K562 (cell line): ENCODE measurements around the gene UPK2. TPM values are rescaled to one million over a fixed set of nuclear protein-coding genes. Genes with fewer than 3 reads are reported as not detected.

Source experiments
- ATAC-seq: fragments of 200-7000 bp; cut with Tn5 transposase; 3 replicates; pipeline ENCODE4 v1.9.1; 2020; ENCODE audit warnings: moderate library complexity
- BruUV-seq: library from RNA; stranded (reverse); fragments of 400-500 nt; replicated peaks from 2 replicates; lab custom pipeline; 2021; lab: Mats Ljungman, UMichigan
- CTCF ChIA-PET: fragments of 300-600 bp; formaldehyde crosslinking; extraction: SDS; loops from one replicate; lab custom pipeline; 2021; ENCODE audit warnings: low intra/inter-chr PET ratio; lab: Yijun Ruan, JAX
- POLR2A ChIA-PET: fragments of 300-600, 350-650 bp; sonication (Branson Sonifier 250); formaldehyde crosslinking; extraction: SDS; loops from one replicate; lab custom pipeline; 2021; ENCODE audit warnings: antibody characterized with exemption, inconsistent platforms; lab: Yijun Ruan, JAX
- DNase-seq, 4 experiments: peaks; one replicate each; pipeline versions ENCODE4 v3.0.0 to v3.0.0-alpha.2; 2011 to 2018; ENCODE audit warnings: low spot score in 3 of 4, mixed read lengths in 3 of 4; ENCODE audit errors: extremely low read depth in 1 of 4
- FAIRE-seq: peaks from 2 replicates; lab custom pipeline; 2011; peaks lifted over from hg19 to GRCh38; lab: Jason Lieb, UNC
- H2AFZ ChIP-seq: 2 replicates; pipeline ENCODE4 v1.6.0; 2011; ENCODE audit warnings: low read depth, low read length, control low read depth, inconsistent platforms
- H3K27ac ChIP-seq: fragments of 200-600 bp; 3 replicates; pipeline ENCODE4 v1.8.0; 2011; ENCODE audit warnings: low read depth, mild to moderate bottlenecking, control low read depth, inconsistent platforms, low read length, moderate library complexity, mixed read lengths; ENCODE audit errors: extremely low read depth
- H3K27me3 ChIP-seq, 2 experiments: fragments of 300-600 bp in 1 of 2; 2 replicates in 1 of 2; 3 replicates in 1 of 2; pipeline versions ENCODE4 v1.6.0 to v1.8.0; 2011; ENCODE audit warnings: inconsistent platforms in 2 of 2, low read length in 2 of 2, mild to moderate bottlenecking in 1 of 2, mixed read lengths in 1 of 2, moderate library complexity in 1 of 2; ENCODE audit not compliant: control insufficient read depth in 2 of 2, insufficient read depth in 2 of 2
- H3K36me3 ChIP-seq: fragments of 300-600 bp; 3 replicates; pipeline ENCODE4 v1.8.0; 2011; ENCODE audit warnings: mild to moderate bottlenecking, low read length, inconsistent platforms; ENCODE audit not compliant: control insufficient read depth, insufficient read depth
- H3K4me1 ChIP-seq, 2 experiments: fragments of 200-600 bp in 1 of 2; replicated peaks in 1 of 2; 2 replicates in 1 of 2; 3 replicates in 1 of 2; pipeline versions ENCODE4 v1.5.1 to v1.8.0; 2011; ENCODE audit warnings: inconsistent platforms in 2 of 2, low read length in 2 of 2, mild to moderate bottlenecking in 1 of 2, mixed read lengths in 1 of 2, moderate library complexity in 1 of 2; ENCODE audit not compliant: control insufficient read depth in 2 of 2, insufficient read depth in 2 of 2
- H3K4me2 ChIP-seq: 2 replicates; pipeline ENCODE4 v1.6.1; 2011; ENCODE audit warnings: low read length, control low read depth, inconsistent platforms, mixed read lengths; ENCODE audit not compliant: insufficient read depth
- H3K4me3 ChIP-seq: fragments of 200-600 bp; sonication (generic), shearing (Covaris generic); 2 replicates; pipeline ENCODE4 v1.5.1; 2016; ENCODE audit warnings: control low read depth, inconsistent platforms
- H3K79me2 ChIP-seq: fragments of 200-600 bp; 3 replicates; pipeline ENCODE4 v1.8.0; 2011; ENCODE audit warnings: low read length, inconsistent platforms; ENCODE audit not compliant: control insufficient read depth, insufficient read depth
- H3K9ac ChIP-seq, 2 experiments: 2 replicates each; pipeline versions ENCODE4 v1.6.0 to v1.6.1; 2011; ENCODE audit warnings: low read depth in 2 of 2, low read length in 2 of 2, control low read depth in 1 of 2, inconsistent platforms in 1 of 2, mild to moderate bottlenecking in 1 of 2, mixed read lengths in 1 of 2; ENCODE audit not compliant: insufficient read depth in 1 of 2
- H3K9me1 ChIP-seq: one replicate; pipeline ENCODE4 v1.6.0; 2011; ENCODE audit warnings: inconsistent platforms, mild to moderate bottlenecking, low read length, moderate library complexity; ENCODE audit not compliant: control insufficient read depth, insufficient read depth
- H3K9me3 ChIP-seq: replicated peaks from 2 replicates; pipeline ENCODE4 v1.5.1; 2011; ENCODE audit warnings: low read depth, low read length, inconsistent platforms; ENCODE audit not compliant: control insufficient read depth, insufficient read depth
- H4K20me1 ChIP-seq: replicated peaks from 2 replicates; pipeline ENCODE4 v1.6.1; 2011; ENCODE audit warnings: low read length, inconsistent platforms, mixed read lengths; ENCODE audit not compliant: control insufficient read depth, insufficient read depth
- ERF ChIP-seq: fragments of 450-650 bp; formaldehyde crosslinking; IDR thresholded peaks from 2 replicates; pipeline ENCODE4 v1.4.0; 2020; ENCODE audit warnings: mild to moderate bottlenecking, mixed read lengths
- FOXK2 ChIP-seq, 2 experiments: fragments of 450-650 bp; IDR thresholded peaks in 1 of 2; conservative IDR thresholded peaks in 1 of 2; 2 replicates each; pipeline ENCODE4 v1.6.1; 2016; ENCODE audit warnings: low read depth in 2 of 2, mild to moderate bottlenecking in 1 of 2
- HDAC1 ChIP-seq, 2 experiments: fragments of 450-650 bp; IDR thresholded peaks; 2 replicates each; pipeline ENCODE4 v1.6.1; 2016 to 2017; ENCODE audit warnings: inconsistent platforms in 1 of 2, mild to moderate bottlenecking in 1 of 2, moderate library complexity in 1 of 2
- HLTF ChIP-seq: fragments of 450-650 bp; IDR thresholded peaks from 2 replicates; pipeline ENCODE4 v1.6.1; 2016
- RFX1 ChIP-seq: fragments of 450-650 bp; IDR thresholded peaks from 2 replicates; pipeline ENCODE4 v1.6.1; 2016; ENCODE audit warnings: mild to moderate bottlenecking, moderate library complexity
- WGBS: fragments of 100-300 bp; shearing (Covaris generic); methylation state at CpG from one replicate; pipeline ENCODE4 v1.1.6; 2016; ENCODE audit warnings: low coverage, mixed read lengths; ENCODE audit not compliant: insufficient coverage; ENCODE audit errors: missing lambda C conversion rate; 5-methylcytosine and 5-hydroxymethylcytosine counted together
- in situ Hi-C: fragments of 300-500 bp; cut with MboI; formaldehyde crosslinking; loops from 4 replicates; pipeline ENCODE4 v1.15.0; 2018; ENCODE audit warnings: inconsistent platforms, mixed read lengths
- intact Hi-C: fragments of 100-400 bp; cut with micrococcal nuclease; formaldehyde crosslinking; loops from 2 replicates; pipeline ENCODE4 v1.14.2; 2022
- polyA plus RNA-seq, 8 experiments: library from polyadenylated mRNA; depleted of rRNA in 4 of 8; stranded (reverse) in 5 of 8; unstranded in 3 of 8; fragments of >200 nt; fragmentation: Nextera tagmentation in 2 of 8; fragmentation: Illumina TruSeq in 1 of 8; extraction: Ambion mirVana in 2 of 8; extraction: Trizol in 1 of 8; gene quantifications; 2 replicates each; pipeline versions ENCODE4 v1.2.1 to v1.2.3, GENCODE V29; 2011 to 2014; ENCODE audit warnings: inconsistent platforms in 1 of 8, missing spikeins in 1 of 8
- total RNA-seq, 7 experiments: library from RNA; depleted of rRNA in 6 of 7; stranded (reverse); fragments of >200 nt in 6 of 7; fragmentation: Illumina TruSeq in 2 of 7; extraction: Trizol in 2 of 7; gene quantifications; 2 replicates each; pipeline versions ENCODE4 v1.2.1 to v1.2.3, GENCODE V29; 2011 to 2021; ENCODE audit warnings: low replicate concordance in 1 of 7
- TF ChIP-seq, protein P1 (sequence below): sonication (generic); formaldehyde crosslinking; IDR thresholded peaks from 2 replicates; pipeline ENCODE4 v1.8.1; 2023; ENCODE audit warnings: missing genetic modification reagents, mild to moderate bottlenecking, borderline replicate concordance
- TF ChIP-seq, protein P2 (sequence below): fragments of 450-650 bp; IDR thresholded peaks from 2 replicates; pipeline ENCODE4 v1.6.1; 2016; ENCODE audit warnings: low read depth

The UPK2 gene
- total and polyA plus RNA-seq, 9 of the 15 experiments (the other 6 are each of a cell fraction or from before 2014, with no cell fraction given), result not detected

DNA sequence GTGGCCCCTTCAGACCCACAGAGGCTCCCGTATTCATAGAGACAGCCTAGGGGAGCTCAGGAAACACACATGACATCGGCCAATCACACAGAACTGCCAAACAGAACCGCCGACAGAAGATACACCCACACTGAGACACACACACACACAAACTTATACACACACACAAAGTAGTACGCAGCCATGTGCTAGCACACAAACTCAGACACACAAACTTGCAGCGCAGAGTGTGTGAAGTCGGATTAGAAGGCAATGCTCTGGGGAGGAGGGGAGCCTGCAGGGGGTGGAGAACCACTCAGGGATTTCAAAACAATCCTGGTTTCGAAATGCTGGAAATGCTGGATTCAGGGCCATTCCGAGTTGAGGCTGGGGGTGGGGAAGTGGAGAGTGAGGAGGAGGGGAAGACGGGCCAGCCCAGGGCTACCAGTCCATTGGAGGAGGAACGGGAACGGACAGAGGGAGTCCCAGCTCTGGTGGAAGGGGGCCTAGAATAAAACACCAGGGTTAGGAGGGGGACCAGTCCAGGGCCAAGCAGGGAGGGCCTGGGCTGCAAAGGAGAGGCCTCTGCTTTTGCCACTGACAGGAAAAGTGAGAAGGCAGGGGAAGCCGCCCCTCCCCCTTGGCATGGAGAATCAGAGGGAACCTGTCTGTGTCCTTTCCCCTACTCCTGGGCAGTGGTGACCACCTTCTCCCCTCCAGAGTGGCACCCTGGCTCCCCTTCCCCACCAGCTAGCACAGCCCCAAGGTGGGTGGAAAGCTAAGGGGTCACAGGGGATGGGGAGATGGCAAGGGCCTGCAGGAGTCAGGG lies 34.8 kb upstream of the UPK2 start:
- ATAC-seq (no peak), FAIRE-seq (peak; percentile 75), DNase-seq (peak in 1 of 4 experiments; percentile 35)
- Histone ChIP-seq H3K36me3 (no peaks in the 10 kb centered on the region), H3K9me1 (no peaks in the 10 kb centered on the region), H3K9me3 (no peaks in the 10 kb centered on the region), H4K20me1 (no peaks in the 10 kb centered on the region), H3K79me2 (peaks cover 55% of the 10 kb centered on the region), H3K27me3 (no peaks in the 10 kb centered on the region), H3K4me2 (peak overlapping the region; percentile 22), H3K9ac (peak overlapping the region; percentile 36 to 77; a peak in 3 of 4 replicates), H2AFZ (peak overlapping the region; percentile 61), H3K27ac (peak overlapping the region; percentile 22; the same call in 2 of the 3 replicates), H3K4me3 (no peak overlapping the region), H3K4me1 (peaks cover 77 to 94% of the 10 kb centered on the region in 2 experiments)
- intact Hi-C loops, result no loop called here
- 32% methylated on average over 13 of the region's 13 CpGs for WGBS
- ChIA-PET POLR2A (interaction anchor here (0.6 to 1.4 kb wide), 3 partner anchors 9 to 129 kb away, joined by 3 read pairs; no protein-coding TSS in a partner anchor), CTCF (interaction anchor here (0.6 kb wide), 1 partner anchor 286 kb away, joined by 3 read pairs; no protein-coding TSS in a partner anchor)
- no TSS peak for BruUV-seq
- in situ Hi-C loops, result no loop called here
- TF ChIP-seq, protein P1, sequence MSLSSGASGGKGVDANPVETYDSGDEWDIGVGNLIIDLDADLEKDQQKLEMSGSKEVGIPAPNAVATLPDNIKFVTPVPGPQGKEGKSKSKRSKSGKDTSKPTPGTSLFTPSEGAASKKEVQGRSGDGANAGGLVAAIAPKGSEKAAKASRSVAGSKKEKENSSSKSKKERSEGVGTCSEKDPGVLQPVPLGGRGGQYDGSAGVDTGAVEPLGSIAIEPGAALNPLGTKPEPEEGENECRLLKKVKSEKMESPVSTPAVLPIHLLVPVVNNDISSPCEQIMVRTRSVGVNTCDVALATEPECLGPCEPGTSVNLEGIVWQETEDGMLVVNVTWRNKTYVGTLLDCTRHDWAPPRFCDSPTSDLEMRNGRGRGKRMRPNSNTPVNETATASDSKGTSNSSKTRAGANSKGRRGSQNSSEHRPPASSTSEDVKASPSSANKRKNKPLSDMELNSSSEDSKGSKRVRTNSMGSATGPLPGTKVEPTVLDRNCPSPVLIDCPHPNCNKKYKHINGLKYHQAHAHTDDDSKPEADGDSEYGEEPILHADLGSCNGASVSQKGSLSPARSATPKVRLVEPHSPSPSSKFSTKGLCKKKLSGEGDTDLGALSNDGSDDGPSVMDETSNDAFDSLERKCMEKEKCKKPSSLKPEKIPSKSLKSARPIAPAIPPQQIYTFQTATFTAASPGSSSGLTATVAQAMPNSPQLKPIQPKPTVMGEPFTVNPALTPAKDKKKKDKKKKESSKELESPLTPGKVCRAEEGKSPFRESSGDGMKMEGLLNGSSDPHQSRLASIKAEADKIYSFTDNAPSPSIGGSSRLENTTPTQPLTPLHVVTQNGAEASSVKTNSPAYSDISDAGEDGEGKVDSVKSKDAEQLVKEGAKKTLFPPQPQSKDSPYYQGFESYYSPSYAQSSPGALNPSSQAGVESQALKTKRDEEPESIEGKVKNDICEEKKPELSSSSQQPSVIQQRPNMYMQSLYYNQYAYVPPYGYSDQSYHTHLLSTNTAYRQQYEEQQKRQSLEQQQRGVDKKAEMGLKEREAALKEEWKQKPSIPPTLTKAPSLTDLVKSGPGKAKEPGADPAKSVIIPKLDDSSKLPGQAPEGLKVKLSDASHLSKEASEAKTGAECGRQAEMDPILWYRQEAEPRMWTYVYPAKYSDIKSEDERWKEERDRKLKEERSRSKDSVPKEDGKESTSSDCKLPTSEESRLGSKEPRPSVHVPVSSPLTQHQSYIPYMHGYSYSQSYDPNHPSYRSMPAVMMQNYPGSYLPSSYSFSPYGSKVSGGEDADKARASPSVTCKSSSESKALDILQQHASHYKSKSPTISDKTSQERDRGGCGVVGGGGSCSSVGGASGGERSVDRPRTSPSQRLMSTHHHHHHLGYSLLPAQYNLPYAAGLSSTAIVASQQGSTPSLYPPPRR (CRISPR knock-in tag), result no peak
- TF ChIP-seq ERF (CRISPR knock-in tag) (no peak), RFX1 (no peak), HDAC1 (IDR thresholded peaks at IDR 0.05) (peak in 1 of 2 experiments; percentile 56; a peak in 2 of 4 replicates), HLTF (0 out of 2 replicates have a peak, but pooled peaks have one; percentile 30), FOXK2 (conservative IDR thresholded peaks at IDR 0.05 in 1 of 2, IDR thresholded peaks at IDR 0.05 in 1 of 2; ENCODE audit: low read depth in 2 of 2) (peak in 1 of 2 experiments; percentile 7; a peak in 1 of 4 replicates)
- TF ChIP-seq, protein P2, sequence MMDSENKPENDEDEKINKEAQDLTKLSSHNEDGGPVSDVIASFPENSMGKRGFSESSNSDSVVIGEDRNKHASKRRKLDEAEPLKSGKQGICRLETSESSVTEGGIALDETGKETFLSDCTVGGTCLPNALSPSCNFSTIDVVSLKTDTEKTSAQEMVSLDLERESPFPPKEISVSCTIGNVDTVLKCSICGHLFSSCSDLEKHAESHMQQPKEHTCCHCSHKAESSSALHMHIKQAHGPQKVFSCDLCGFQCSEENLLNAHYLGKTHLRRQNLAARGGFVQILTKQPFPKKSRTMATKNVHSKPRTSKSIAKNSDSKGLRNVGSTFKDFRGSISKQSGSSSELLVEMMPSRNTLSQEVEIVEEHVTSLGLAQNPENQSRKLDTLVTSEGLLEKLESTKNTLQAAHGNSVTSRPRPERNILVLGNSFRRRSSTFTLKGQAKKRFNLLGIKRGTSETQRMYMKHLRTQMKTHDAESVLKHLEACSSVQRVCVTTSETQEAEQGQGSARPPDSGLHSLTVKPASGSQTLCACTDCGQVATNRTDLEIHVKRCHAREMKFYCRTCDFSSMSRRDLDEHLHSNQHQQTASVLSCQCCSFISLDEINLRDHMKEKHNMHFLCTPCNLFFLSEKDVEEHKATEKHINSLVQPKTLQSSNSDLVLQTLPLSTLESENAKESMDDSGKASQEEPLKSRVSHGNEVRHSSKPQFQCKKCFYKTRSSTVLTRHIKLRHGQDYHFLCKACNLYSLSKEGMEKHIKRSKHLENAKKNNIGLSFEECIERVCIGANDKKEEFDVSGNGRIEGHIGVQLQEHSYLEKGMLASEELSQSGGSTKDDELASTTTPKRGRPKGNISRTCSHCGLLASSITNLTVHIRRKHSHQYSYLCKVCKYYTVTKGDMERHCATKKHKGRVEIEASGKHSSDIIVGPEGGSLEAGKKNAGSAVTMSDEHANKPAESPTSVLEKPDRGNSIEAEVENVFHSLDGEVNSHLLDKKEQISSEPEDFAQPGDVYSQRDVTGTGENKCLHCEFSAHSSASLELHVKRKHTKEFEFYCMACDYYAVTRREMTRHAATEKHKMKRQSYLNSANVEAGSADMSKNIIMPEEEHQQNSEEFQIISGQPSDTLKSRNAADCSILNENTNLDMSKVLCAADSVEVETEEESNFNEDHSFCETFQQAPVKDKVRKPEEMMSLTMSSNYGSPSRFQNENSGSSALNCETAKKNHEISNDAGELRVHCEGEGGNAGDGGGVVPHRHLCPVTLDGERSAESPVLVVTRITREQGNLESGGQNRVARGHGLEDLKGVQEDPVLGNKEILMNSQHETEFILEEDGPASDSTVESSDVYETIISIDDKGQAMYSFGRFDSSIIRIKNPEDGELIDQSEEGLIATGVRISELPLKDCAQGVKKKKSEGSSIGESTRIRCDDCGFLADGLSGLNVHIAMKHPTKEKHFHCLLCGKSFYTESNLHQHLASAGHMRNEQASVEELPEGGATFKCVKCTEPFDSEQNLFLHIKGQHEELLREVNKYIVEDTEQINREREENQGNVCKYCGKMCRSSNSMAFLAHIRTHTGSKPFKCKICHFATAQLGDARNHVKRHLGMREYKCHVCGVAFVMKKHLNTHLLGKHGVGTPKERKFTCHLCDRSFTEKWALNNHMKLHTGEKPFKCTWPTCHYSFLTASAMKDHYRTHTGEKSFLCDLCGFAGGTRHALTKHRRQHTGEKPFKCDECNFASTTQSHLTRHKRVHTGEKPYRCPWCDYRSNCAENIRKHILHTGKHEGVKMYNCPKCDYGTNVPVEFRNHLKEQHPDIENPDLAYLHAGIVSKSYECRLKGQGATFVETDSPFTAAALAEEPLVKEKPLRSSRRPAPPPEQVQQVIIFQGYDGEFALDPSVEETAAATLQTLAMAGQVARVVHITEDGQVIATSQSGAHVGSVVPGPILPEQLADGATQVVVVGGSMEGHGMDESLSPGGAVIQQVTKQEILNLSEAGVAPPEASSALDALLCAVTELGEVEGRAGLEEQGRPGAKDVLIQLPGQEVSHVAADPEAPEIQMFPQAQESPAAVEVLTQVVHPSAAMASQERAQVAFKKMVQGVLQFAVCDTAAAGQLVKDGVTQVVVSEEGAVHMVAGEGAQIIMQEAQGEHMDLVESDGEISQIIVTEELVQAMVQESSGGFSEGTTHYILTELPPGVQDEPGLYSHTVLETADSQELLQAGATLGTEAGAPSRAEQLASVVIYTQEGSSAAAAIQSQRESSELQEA, result peak; percentile 68; the same call in 1 of the 2 replicates
